GM12874 (cell line): ENCODE results near the gene DBF4B.

ENCODE experiments used
- CTCF ChIP-seq: IDR thresholded peaks from 2 replicates; pipeline ENCODE4 v1.5.1; 2011; ENCODE audit warnings: low read depth, mild to moderate bottlenecking, control low read depth, low read length, moderate library complexity; ENCODE audit not compliant: insufficient read depth

The DBF4B gene

GRCh38 chr17:44796731-44797130 lies 88.3 kb downstream of the DBF4B start:
- no peak for TF ChIP-seq CTCF

GRCh38 chr17:44797802-44798201 lies 89.3 kb downstream of the DBF4B start:
- TF ChIP-seq CTCF = no peak

- TF ChIP-seq CTCF = no peak
Observed at GRCh38 chr17:44798356-44798755, 89.9 kb downstream of the DBF4B start.
